Esophagus muscularis mucosa (tissue), 4 donors: ENCODE measurements around the gene AVPR1A. TPM values are rescaled to one million over a fixed set of nuclear protein-coding genes. Genes with fewer than 3 reads are reported as not detected.

ENCODE experiments used
- total RNA-seq, 4 donors: library from RNA; depleted of rRNA; stranded (reverse); fragments of >200 nt; gene quantifications; one replicate each; pipeline versions ENCODE4 v1.1.0 to v1.2.1, GENCODE V29; 2016

Gene AVPR1A
- total RNA-seq, 4 donors from 2014 or later, result 1.2 to 12.9 (median 8.0) TPM

Other genes with a start within 250 kb of the AVPR1A start
- 1 to 10 TPM in 3 of 4 donors, under 1 TPM in 1; 0.83 to 3.0 (median 2.3) TPM for gene PPM1H, start 216.1 kb downstream of the AVPR1A start, total RNA-seq